ENCODE measurements around the gene FRMD3.
"Not testable (repeated sequence)": the region's sequence is repeated elsewhere in the genome, so short reads cannot be mapped to it uniquely, and the experiment has no call there.

FRMD3 gene

DNA sequence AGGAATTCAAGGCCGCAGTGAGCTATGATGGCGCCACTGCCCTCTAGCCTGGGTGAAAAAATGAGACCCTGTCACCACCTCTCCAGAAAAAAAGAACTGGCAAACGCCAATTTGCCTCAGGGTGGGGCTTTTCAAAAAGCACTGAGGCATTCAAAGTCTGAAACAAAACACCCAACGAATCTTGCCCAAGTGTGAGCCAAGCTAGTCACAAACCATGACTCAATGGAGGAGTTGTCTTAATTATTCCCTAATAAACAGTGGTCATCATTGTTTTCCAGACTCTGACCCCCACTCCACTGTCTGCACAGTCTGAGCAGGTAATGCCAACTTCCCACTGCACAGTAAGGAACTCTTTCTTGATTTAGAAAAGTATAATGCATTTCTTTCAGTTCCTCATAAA is 16.8 kb downstream of the FRMD3 start:
- DNase-seq = no peak

GRCh38 chr9:83521011-83521410 is 17.2 kb downstream of the FRMD3 start:
- no peak for DNase-seq

- no peak for DNase-seq
Measured at GRCh38 chr9:83520292-83520691, 17.9 kb downstream of the FRMD3 start.

DNA sequence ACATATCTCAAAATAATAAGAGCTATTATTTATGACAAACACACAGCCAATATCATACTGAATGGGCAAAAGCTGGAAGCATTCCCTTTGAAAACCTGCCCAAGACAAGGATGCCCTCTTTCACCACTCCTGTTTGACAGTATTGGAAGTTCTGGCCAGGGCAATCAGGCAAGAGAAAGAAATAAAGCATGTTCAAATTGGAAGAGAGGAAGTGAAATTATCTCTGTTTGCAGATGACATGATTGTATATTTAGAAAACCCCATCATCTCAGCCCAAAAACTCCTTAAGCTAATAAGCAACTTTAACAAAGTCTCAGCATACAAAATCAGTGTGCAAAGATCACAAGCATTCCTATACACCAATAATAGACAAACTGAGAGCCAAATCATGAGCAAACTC is 20.2 kb downstream of the FRMD3 start:
- not testable (repeated sequence) for DNase-seq

DNA sequence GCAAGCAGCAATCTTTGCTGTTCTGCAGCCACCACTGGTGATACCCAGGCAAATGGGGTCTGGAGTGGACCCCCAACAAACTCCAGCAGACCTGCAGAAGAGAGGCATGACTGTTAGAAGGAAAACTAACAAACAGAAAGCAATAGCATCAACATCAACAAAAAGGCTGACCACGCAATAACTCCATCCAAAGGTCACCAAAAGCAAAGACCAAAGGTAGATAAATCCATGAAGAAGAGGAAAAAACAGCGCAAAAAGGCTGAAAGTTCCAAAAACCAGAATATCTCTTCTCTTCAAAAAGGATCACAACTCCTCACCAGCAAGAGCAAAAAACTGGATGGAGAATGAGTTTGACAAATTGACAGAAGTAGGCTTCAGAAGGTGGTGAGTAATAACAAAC is 23.4 kb downstream of the FRMD3 start:
- DNase-seq = no peak

DNA sequence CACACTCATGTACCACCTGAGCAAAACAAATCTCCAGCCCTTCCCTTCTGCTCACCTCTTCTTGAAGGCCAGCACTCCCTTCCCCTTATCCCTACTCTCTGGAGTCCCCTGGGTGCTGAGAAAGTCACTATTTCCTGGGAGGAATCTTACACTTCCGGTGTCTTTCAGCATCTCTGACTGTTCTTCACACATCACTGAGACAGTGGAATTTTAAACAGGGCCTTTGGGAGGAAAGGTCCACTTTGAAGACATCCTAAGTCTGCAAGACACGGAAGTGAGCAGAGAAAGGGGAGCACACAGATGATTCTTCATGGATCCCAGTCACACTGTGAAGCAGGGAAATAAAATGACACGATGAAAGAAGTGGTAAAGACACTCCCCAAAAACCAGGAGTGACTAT is 25.6 kb downstream of the FRMD3 start:
- no peak for DNase-seq

- peak in 1 of 2 donors; percentile 1 for DNase-seq
Measured at GRCh38 chr9:83511051-83511450, 27.1 kb downstream of the FRMD3 start.

DNA sequence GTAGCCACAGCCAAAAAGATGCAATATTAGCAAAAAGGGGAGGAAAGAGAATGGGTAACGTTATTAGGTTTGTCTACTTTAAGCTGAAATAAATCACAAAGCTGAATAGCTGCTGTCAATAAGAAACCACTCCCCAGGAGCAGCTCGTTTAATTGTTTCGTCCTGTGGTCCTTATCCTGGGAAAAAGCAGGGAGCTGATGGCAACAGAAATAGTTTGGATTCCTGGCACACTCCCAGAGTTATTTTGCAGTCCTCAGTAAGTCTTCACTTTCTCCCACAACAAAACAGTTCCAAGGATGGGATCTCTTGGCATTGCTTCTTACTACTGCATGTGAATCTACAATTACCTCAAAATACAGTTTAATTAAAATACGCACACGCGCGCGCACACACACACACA is 28.8 kb downstream of the FRMD3 start:
- DNase-seq = no peak

DNA sequence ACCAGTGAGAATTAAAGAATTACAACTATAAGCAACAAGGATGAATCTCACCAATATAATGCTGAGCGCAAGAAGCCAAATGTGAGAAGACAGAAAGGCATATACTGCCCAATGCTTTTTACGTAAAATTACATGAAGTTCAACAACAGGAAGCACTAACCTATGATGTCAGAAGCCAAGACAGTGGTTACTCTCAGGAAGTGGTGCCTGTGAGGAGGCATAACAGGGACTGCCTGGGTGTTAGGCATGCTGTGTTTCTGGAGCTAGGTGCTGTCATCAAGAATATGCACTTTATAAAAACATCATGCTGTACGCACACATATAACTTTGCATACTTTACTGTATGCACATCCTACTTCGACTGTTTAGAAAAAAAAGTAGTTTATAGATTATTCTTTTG is 30.1 kb downstream of the FRMD3 start:
- peak; percentile 11 to 24 for DNase-seq

DNA sequence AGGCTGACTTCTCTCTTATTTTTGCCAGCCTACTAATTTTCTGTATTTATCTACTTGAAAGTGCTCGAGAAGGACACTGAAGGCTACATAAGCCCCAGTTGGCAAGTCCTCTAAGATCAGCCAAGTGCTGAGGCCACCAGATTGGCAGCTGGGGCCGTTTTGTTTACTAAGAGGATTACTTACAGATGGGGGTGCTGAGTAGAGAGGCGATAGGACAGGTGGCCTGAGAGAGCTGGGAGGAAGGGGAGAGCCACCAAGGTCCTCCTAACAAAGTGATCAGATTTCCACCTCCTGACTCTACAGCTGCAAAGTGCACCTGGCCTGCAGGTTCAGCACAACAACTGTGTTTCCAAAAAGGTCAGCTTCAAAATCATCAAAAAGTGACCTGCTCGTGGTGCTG is 32.9 kb downstream of the FRMD3 start:
- DNase-seq = no peak

DNA sequence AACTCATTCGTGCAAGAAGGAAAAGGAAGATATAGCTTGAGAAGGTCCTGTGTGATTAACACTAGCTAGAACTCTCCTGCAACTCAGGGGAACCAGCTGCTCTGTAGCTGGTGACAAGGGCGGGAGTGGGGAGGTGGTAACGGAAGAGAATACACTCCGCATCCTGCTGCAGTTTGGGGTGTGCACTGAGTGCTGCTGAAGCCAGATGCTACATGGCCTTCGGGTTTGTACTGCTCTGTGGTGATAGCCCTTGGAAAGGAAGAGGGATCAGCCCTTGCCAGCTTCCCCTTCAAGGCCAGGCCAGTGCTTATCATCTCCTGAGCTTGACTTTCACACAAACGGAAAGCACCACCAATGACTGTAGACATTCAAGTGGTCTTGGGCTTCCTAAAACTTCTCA is 34.3 kb downstream of the FRMD3 start:
- no peak for DNase-seq

DNA sequence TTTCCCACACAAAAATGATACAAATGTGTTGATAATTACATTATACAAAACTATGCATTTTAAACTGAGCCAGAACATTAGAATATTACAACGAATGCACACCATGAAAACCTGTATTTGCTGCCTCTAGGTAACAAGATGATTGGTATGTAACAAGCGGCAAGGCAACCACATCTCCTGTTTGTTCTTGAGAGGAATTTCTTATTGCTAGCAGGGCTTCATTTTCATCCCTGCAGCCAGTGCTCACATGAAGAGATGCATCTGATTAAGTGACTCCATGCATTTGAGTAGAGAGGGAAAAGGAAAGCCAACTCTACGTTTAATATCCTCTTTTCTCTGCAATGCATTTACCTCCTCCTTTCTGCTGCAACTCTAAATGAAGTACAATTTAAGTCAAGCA is 36.6 kb downstream of the FRMD3 start:
- no peak for DNase-seq

DNA sequence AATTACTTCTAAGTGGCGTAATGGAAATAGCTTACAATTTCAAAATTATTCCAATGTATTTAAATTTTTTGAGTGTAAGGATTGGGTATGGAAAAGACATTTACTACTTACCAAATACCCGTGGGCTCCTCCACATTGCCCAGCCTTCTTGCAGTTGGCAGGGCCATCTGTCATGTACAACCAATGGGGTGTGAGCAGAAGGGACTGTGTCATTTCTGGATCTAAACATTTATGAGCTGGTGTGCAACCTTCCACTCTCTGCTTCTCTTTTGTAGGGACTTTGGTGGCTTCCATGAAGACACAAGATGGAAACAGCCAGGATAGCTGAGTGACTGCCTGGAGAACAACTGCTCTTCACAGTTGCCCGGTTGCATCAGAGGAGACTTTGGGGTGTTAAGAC is 40.8 kb downstream of the FRMD3 start:
- no peak for DNase-seq

DNA sequence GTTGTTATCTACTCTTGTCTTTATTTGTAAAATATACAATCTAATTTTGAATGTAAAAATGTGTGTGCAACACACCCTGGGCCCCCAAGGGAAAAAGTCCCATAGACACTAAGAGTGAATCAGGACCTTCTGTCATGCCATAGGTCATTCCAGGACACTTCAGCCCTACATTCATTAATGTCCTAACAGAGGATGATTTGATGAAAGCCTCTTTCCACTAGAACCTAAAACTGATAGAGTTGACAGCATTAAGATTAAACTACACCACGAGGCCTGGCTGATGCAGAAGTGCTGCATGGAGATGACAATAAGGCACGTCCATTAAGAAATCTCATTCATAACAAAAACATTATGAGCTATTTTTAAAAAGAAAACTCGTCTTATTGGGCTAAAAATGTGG is 46.2 kb downstream of the FRMD3 start:
- DNase-seq = no peak

GRCh38 chr9:83491413-83491812 is 46.8 kb downstream of the FRMD3 start:
- no peak for DNase-seq

- DNase-seq = no peak
Measured at GRCh38 chr9:83489961-83490360, 48.2 kb downstream of the FRMD3 start.

DNA sequence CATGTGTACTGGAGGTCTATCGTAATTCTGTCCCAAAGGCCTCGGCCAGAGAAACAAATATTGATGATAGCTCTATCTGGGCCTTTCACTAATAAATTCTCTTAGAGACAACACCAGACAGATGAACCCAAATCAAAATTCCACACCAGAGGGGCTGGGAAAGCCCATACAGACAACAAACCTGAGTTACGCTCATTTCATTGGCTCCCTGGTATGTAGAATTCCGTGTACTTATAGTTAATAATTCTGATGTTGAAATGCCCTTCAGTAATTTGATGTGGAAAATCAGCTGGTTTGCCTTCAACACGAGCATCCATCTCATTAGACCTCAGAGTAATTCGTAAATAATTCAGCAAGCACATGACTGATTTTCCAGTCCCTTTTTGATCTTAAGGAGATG is 53.2 kb downstream of the FRMD3 start:
- no peak for DNase-seq

- no peak for DNase-seq
Measured at GRCh38 chr9:83483223-83483622, 55.0 kb downstream of the FRMD3 start.

DNA sequence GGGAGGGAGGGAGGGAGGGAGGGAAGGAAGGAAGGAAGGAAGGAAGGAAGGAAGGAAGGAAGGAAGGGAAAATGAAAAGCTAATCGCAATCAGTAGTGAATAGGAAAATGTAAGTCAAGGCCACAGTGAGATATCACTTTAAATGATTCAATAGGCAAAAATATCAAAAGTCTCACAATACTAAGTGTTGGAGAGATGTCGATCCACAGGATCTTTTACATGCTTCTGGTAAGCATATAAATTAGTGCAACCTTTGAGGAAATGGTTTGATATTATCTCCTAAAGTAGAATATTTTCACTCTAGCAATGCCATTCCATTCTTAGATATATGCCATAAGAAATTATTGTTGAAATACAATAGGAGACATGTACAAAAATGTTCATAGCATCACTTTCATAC is 58.4 kb downstream of the FRMD3 start:
- DNase-seq = no peak

DNA sequence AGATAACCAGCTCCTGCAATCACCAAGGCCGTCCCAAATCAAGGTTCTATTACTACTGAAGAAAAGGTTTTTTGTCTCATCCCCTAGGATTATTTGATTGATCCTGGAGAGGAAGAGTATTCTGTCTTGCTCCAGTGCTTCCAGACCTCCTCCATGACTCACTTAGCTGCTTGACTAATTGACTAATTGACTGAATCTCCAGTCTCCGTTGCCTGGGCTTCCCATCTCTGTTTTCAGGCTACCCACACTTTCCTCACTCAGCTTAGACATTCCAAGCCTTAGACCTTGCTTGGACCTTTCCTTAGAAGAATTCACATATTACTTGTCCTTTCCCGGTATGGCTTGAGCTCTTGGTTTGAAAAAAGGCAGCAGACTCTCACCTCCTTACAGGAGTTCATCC is 60.6 kb downstream of the FRMD3 start:
- no peak for DNase-seq

GRCh38 chr9:83477120-83477519 is 61.1 kb downstream of the FRMD3 start:
- DNase-seq = no peak

DNA sequence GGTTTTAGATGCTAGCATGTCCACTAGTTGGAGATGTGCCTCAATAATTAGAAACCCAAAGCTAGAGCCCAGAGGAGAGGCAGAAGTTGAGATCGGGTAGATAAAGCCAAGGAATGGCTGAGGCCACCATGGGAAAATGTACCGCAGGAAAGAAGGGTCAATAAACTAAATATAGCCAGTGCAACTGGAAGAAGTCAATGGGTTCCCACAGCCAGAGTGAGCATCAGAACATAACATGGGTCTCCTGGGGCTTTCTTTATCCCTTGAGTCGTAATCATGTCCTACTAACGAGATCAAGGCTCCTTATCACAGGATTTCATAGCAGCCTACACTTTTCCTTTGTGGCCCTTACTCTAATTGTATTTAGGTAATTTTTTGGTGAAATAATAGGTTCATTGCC is 61.7 kb downstream of the FRMD3 start:
- DNase-seq = no peak

GRCh38 chr9:83475741-83476140 is 62.5 kb downstream of the FRMD3 start:
- no peak for DNase-seq

GRCh38 chr9:83474631-83475030 is 63.6 kb downstream of the FRMD3 start:
- no peak for DNase-seq

DNA sequence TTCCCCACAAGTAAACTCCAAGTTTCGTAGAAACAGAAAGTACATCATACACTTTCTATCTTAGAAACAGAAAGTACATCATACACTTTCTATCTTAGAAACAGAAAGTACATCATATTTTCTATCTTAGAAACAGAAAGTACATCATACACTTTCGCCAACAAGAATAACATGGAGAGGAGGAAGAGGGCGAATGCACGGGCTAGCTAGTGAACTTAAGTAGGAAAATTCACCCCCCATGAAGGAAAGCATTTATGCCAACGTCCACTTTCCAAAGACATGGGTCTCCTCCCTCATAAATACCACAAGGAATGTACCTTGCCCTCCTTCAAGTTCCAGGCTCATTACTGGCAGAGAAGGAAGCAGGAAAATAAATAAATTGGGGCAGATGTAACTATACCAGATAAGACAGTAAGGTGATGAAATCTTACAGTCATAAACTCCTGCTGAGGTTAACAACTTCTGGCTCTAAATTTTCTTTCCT is 64.7 kb downstream of the FRMD3 start:
- peak in 1 of 2 donors; percentile 7 for DNase-seq

- no peak for DNase-seq
Measured at GRCh38 chr9:83472764-83473163, 65.4 kb downstream of the FRMD3 start.
